MM.1S (cell line): ENCODE data around the gene TRAT1.

Source experiments
- DNase-seq: peaks from one replicate; pipeline ENCODE4 v3.0.0-alpha.2; 2015
- H2AFZ ChIP-seq: fragments of 300-600 bp; sonication (generic); 2 replicates; pipeline ENCODE4 v1.6.0; 2016; ENCODE audit warnings: antibody characterized with exemption, low read length
- H3F3A ChIP-seq: fragments of 300-600 bp; sonication (generic); 2 replicates; pipeline ENCODE4 v1.6.1; 2016; ENCODE audit warnings: mild to moderate bottlenecking, antibody characterized with exemption, low read length, moderate library complexity, mixed read lengths; ENCODE audit not compliant: insufficient read depth
- H3K27ac ChIP-seq: fragments of 300-600 bp; sonication (generic); 2 replicates; pipeline ENCODE4 v1.5.1; 2016; ENCODE audit warnings: mild to moderate bottlenecking, low read length
- H3K27me3 ChIP-seq: fragments of 300-600 bp; sonication (generic); replicated peaks from 2 replicates; pipeline ENCODE4 v1.6.0; 2016; ENCODE audit warnings: low read length; ENCODE audit not compliant: insufficient read depth
- H3K36me3 ChIP-seq: fragments of 300-600 bp; sonication (generic); replicated peaks from 2 replicates; pipeline ENCODE4 v1.6.1; 2016; ENCODE audit warnings: mild to moderate bottlenecking, low read length, mixed read lengths; ENCODE audit not compliant: insufficient read depth
- H3K4me1 ChIP-seq: fragments of 300-600 bp; sonication (generic); 2 replicates; pipeline ENCODE4 v1.6.1; 2016; ENCODE audit warnings: low read length, mixed read lengths
- H3K4me2 ChIP-seq: fragments of 300-600 bp; sonication (generic); 2 replicates; pipeline ENCODE4 v1.6.0; 2016; ENCODE audit warnings: low read depth, low read length
- H3K4me3 ChIP-seq: fragments of 300-600 bp; sonication (generic); 2 replicates; pipeline ENCODE4 v1.5.1; 2016; ENCODE audit warnings: low read length, mixed read lengths
- H3K79me2 ChIP-seq: fragments of 300-600 bp; sonication (generic); 2 replicates; pipeline ENCODE4 v1.6.1; 2016; ENCODE audit warnings: mixed run types, low read length, mixed read lengths
- H3K9ac ChIP-seq: fragments of 300-600 bp; sonication (generic); 2 replicates; pipeline ENCODE4 v1.6.1; 2016; ENCODE audit warnings: low read length, mixed read lengths
- H3K9me2 ChIP-seq: fragments of 300-600 bp; sonication (generic); replicated peaks from 2 replicates; pipeline ENCODE4 v1.6.1; 2016; ENCODE audit warnings: mild to moderate bottlenecking, low read length, mixed read lengths; ENCODE audit not compliant: insufficient read depth
- H3K9me3 ChIP-seq: fragments of 300-600 bp; sonication (generic); replicated peaks from 2 replicates; pipeline ENCODE4 v1.6.1; 2016; ENCODE audit warnings: mild to moderate bottlenecking, low read length, mixed read lengths; ENCODE audit not compliant: insufficient read depth
- H4K20me1 ChIP-seq: fragments of 300-600 bp; sonication (generic); 2 replicates; pipeline ENCODE4 v1.6.1; 2016; ENCODE audit warnings: mild to moderate bottlenecking, low read length, moderate library complexity, mixed read lengths; ENCODE audit not compliant: insufficient read depth
- EZH2 ChIP-seq: fragments of 300-600 bp; sonication (generic); optimal IDR thresholded peaks from 2 replicates; pipeline ENCODE3; 2017; ENCODE audit warnings: low read depth, mild to moderate bottlenecking, antibody characterized with exemption, low read length, mixed read lengths
- EZH2phosphoT487 ChIP-seq: fragments of 300-600 bp; sonication (generic); IDR thresholded peaks from 2 replicates; pipeline ENCODE4 v1.6.1; 2018; ENCODE audit warnings: antibody characterized with exemption, low read length
- TF ChIP-seq, protein P1 (sequence below): fragments of 300-600 bp; sonication (generic); IDR thresholded peaks from 2 replicates; pipeline ENCODE4 v1.5.1; 2016; ENCODE audit warnings: antibody characterized with exemption, low read length, mixed read lengths

The TRAT1 gene

DNA sequence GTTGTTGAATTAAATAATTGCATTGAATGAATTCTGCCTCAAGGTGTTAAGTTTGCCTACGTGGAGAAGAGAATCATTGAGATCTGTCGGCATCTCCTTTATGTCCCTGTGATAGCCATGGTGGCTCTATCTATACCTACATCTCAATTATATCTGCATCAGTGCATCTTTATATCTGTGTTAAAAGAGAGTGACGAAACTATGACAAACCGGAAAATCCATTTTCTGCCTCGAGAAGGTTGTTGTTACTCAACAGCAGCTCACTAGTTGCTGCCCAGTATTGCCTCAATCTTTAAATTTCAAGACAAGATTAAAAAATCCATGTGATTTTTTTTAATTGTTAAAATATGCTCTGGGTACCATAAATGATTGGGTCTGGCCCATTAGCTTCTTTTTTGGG, 72.4 kb downstream of the TRAT1 start:
- H3K9ac ChIP-seq = no peak overlapping the region
- H3K27me3 ChIP-seq = no peaks in the 10 kb centered on the region
- TF ChIP-seq, protein P1, sequence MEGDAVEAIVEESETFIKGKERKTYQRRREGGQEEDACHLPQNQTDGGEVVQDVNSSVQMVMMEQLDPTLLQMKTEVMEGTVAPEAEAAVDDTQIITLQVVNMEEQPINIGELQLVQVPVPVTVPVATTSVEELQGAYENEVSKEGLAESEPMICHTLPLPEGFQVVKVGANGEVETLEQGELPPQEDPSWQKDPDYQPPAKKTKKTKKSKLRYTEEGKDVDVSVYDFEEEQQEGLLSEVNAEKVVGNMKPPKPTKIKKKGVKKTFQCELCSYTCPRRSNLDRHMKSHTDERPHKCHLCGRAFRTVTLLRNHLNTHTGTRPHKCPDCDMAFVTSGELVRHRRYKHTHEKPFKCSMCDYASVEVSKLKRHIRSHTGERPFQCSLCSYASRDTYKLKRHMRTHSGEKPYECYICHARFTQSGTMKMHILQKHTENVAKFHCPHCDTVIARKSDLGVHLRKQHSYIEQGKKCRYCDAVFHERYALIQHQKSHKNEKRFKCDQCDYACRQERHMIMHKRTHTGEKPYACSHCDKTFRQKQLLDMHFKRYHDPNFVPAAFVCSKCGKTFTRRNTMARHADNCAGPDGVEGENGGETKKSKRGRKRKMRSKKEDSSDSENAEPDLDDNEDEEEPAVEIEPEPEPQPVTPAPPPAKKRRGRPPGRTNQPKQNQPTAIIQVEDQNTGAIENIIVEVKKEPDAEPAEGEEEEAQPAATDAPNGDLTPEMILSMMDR = no peak
- TF ChIP-seq EZH2 (no peak), EZH2phosphoT487 (no peak)

DNA sequence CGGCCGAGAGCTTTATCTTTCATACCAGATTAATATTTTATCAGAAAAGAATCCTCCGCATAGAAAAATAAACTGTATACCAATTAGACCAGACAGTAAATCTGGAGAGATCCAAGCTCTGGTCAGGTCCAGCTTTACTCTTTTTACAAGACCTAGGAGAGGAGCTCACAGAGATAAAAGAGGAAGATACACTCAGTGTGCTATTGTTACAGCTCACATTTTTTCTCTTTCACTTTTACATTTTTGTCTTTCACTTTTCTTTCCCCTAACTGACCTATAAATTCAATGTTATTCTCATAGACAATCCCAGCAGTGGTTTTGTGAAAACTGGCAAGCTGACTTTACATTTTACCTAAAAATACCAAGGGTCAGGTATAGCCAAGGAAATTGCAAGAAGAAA, 75.3 kb downstream of the TRAT1 start:
- H4K20me1 ChIP-seq = no peaks in the 10 kb centered on the region
- no peaks in the 10 kb centered on the region for H3K27me3 ChIP-seq
- peak overlapping the region; percentile 1; the same call in 1 of the 2 replicates for H3K4me2 ChIP-seq
- TF ChIP-seq, protein P1 = no peak
- TF ChIP-seq EZH2 (no peak), EZH2phosphoT487 (no peak)
- H3F3A ChIP-seq = no peaks in the 10 kb centered on the region
- no peaks in the 10 kb centered on the region for H3K9me2 ChIP-seq
- DNase-seq = peak; percentile 59
- no peaks in the 10 kb centered on the region for H3K9me3 ChIP-seq
- no peak overlapping the region for H3K9ac ChIP-seq
- no peak overlapping the region for H2AFZ ChIP-seq
- no peaks in the 10 kb centered on the region for H3K36me3 ChIP-seq
- no peak overlapping the region for H3K27ac ChIP-seq
- H3K4me3 ChIP-seq = no peak overlapping the region
- H3K79me2 ChIP-seq = no peaks in the 10 kb centered on the region
- H3K4me1 ChIP-seq = no peaks in the 10 kb centered on the region

More for the DNA sequence above, 72.4 kb downstream of the TRAT1 start:
- no peak overlapping the region for H3K4me3 ChIP-seq
- no peak overlapping the region for H3K4me2 ChIP-seq
- no peak for DNase-seq
- no peaks in the 10 kb centered on the region for H3K9me2 ChIP-seq
- H4K20me1 ChIP-seq = no peaks in the 10 kb centered on the region
- no peaks in the 10 kb centered on the region for H3K4me1 ChIP-seq
- H3F3A ChIP-seq = no peaks in the 10 kb centered on the region
- no peaks in the 10 kb centered on the region for H3K79me2 ChIP-seq
- no peak overlapping the region for H3K27ac ChIP-seq
- no peaks in the 10 kb centered on the region for H3K9me3 ChIP-seq
- no peak overlapping the region for H2AFZ ChIP-seq
- H3K36me3 ChIP-seq = no peaks in the 10 kb centered on the region

DNA sequence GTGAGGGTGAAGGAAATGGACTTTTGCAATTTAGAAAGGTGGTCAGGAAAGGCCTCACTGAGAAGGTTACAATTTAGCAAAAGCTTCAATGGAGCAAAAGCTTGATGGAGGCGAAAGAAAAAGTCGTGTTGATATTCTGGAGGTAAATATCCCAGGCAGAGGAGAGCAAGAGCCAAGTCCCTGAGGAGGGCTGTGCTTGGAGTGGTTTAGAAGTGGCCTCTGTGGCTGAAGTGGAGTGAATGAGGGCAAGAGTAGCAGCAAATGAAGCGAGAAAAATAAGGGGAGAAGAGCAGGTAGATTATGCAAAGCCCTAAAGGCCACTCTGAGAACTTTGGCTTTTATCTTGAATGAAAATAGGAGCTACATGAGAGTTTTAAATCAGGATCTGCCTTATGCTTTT, 76.9 kb downstream of the TRAT1 start:
- no peak overlapping the region for H2AFZ ChIP-seq
- no peaks in the 10 kb centered on the region for H3K9me2 ChIP-seq
- no peaks in the 10 kb centered on the region for H3K27me3 ChIP-seq
- TF ChIP-seq EZH2 = no peak
- TF ChIP-seq EZH2phosphoT487 = no peak
- TF ChIP-seq, protein P1 = no peak
- no peak overlapping the region for H3K9ac ChIP-seq
- H3K36me3 ChIP-seq = no peaks in the 10 kb centered on the region
- no peaks in the 10 kb centered on the region for H3F3A ChIP-seq
- no peaks in the 10 kb centered on the region for H3K4me1 ChIP-seq
- no peaks in the 10 kb centered on the region for H3K79me2 ChIP-seq
- H3K4me3 ChIP-seq = no peak overlapping the region
- no peak overlapping the region for H3K27ac ChIP-seq
- no peaks in the 10 kb centered on the region for H3K9me3 ChIP-seq
- no peak for DNase-seq
- H4K20me1 ChIP-seq = no peaks in the 10 kb centered on the region
- H3K4me2 ChIP-seq = no peak overlapping the region
